ENCODE measurements around the gene TNFAIP8L1. TPM values are rescaled to one million over a fixed set of nuclear protein-coding genes. Genes with fewer than 3 reads are reported as not detected.

TNFAIP8L1 gene
- total RNA-seq, 4 donors from 2014 or later, result 7.3 to 8.8 (median 8.4) TPM

GRCh38 chr19:4690361-4690760 is 51.0 kb downstream of the TNFAIP8L1 start:
- TF ChIP-seq EP300 (IDR thresholded peaks at IDR 0.05) (no peak), POLR2A (IDR thresholded peaks at IDR 0.05) (no peak)
- H3K36me3 ChIP-seq, result peaks cover 4 to 96% (median 11%) of the 10 kb centered on the region in 3 donors
- 74 to 76% methylated on average over 13 of the region's 13 CpGs for WGBS, 2 donors

GRCh38 chr19:4691373-4691772 is 52.1 kb downstream of the TNFAIP8L1 start:
- H3K27ac ChIP-seq, result peak overlapping the region in 2 of 4 donors; percentile 46 to 62
- TF ChIP-seq, protein P1, sequence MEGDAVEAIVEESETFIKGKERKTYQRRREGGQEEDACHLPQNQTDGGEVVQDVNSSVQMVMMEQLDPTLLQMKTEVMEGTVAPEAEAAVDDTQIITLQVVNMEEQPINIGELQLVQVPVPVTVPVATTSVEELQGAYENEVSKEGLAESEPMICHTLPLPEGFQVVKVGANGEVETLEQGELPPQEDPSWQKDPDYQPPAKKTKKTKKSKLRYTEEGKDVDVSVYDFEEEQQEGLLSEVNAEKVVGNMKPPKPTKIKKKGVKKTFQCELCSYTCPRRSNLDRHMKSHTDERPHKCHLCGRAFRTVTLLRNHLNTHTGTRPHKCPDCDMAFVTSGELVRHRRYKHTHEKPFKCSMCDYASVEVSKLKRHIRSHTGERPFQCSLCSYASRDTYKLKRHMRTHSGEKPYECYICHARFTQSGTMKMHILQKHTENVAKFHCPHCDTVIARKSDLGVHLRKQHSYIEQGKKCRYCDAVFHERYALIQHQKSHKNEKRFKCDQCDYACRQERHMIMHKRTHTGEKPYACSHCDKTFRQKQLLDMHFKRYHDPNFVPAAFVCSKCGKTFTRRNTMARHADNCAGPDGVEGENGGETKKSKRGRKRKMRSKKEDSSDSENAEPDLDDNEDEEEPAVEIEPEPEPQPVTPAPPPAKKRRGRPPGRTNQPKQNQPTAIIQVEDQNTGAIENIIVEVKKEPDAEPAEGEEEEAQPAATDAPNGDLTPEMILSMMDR (IDR thresholded peaks at IDR 0.05), result no peak
- TF ChIP-seq POLR2A (IDR thresholded peaks at IDR 0.05), result no peak
- TF ChIP-seq EP300 (IDR thresholded peaks at IDR 0.05), result no peak
- H3K9me3 ChIP-seq, result no peaks in the 10 kb centered on the region
- DNase-seq (ENCODE audit: low spot score in 2 of 2), result peak; percentile 33 to 51
- H3K4me3 ChIP-seq, result no peak overlapping the region
- H3K27me3 ChIP-seq, result no peaks in the 10 kb centered on the region
- 70 to 74% methylated on average over 9 of the region's 9 CpGs for WGBS, 2 donors
- H3K36me3 ChIP-seq, result peaks cover 4 to 96% (median 13%) of the 10 kb centered on the region in 3 donors
- peaks cover 0 to 3% (median 0%) of the 10 kb centered on the region in 4 donors for H3K4me1 ChIP-seq

More at GRCh38 chr19:4690361-4690760, 51.0 kb downstream of the TNFAIP8L1 start:
- no peaks in the 10 kb centered on the region for H3K9me3 ChIP-seq
- H3K27ac ChIP-seq, result peak overlapping the region in 1 of 4 donors; percentile 46
- H3K27me3 ChIP-seq, result no peaks in the 10 kb centered on the region
- no peak for DNase-seq (ENCODE audit: low spot score in 2 of 2)
- H3K4me1 ChIP-seq, result peaks cover 0 to 5% (median 0%) of the 10 kb centered on the region in 4 donors
- H3K4me3 ChIP-seq, result no peak overlapping the region

DNA sequence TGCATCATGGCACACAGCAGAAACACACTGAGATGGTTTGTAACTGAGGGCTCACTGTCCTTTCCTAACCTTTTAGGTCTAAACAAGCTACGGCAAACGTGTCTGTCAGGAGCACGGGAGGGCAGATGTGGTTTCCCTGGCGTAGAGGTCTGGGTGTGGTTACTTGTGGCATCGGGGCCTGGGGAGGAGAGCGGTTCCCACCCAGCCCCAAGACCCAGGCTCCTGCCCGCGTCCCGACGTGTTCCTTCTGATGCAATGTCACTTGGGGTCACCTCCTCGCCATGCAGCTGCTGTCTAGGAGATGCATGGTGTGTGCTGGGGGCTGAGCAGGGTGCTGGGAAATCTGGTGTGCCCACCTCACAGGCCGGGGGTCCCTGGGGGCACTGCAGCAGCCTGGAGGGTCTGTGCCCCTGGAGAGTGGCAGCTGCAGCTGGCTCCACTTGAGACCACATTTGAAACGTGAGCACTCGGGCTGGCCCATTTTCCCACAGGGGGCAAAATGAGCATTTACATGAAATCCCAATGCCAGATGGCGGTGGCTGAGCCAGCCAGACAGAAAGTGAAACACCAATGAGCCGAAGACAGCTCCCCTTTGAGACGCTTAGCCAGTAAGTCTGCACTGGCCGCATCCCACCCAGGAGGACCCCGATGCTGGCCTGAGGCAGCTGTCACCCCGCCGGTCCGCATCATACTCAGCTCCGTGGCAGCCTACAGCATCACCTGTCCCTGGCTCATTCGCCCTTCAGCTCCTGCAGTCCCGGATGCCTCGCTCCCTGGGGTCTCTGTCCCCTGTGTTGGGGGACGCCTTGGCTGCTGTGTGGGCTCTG is 53.1 kb downstream of the TNFAIP8L1 start:
- peaks cover 2 to 96% (median 24%) of the 10 kb centered on the region in 3 donors for H3K36me3 ChIP-seq
- H3K4me3 ChIP-seq, result no peak overlapping the region
- 86 to 88% methylated on average over 16 to 27 of the region's 27 CpGs for WGBS, 2 donors
- no peak for DNase-seq (ENCODE audit: low spot score in 2 of 2)
- no peaks in the 10 kb centered on the region for H3K9me3 ChIP-seq
- peak overlapping the region in 1 of 4 donors; percentile 69 for H3K27ac ChIP-seq
- H3K4me1 ChIP-seq, result peaks cover 0 to 11% (median 0%) of the 10 kb centered on the region in 4 donors
- no peaks in the 10 kb centered on the region for H3K27me3 ChIP-seq
- TF ChIP-seq POLR2A (IDR thresholded peaks at IDR 0.05) (no peak), EP300 (IDR thresholded peaks at IDR 0.05) (no peak)

DNA sequence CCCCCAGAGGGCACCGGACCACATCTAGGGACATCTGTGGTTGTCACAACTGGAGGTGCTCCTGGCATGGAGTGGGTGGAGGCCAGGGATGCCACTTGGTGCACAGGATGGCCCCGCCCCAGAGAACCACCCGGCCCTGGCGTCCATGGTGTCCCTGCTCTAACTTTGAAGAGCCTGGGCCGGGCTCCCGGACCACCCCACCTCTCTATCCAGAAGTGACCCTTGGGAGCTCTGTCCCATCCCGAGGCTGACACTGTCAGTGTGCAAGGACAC is 53.7 kb downstream of the TNFAIP8L1 start:
- Histone ChIP-seq H3K36me3 (peaks cover 0 to 96% (median 26%) of the 10 kb centered on the region in 3 donors), H3K4me3 (no peak overlapping the region), H3K9me3 (no peaks in the 10 kb centered on the region), H3K27ac (peak overlapping the region in 1 of 4 donors; percentile 69), H3K27me3 (no peaks in the 10 kb centered on the region), H3K4me1 (peaks cover 0 to 11% (median 0%) of the 10 kb centered on the region in 4 donors)
- TF ChIP-seq EP300 (IDR thresholded peaks at IDR 0.05) (no peak), POLR2A (IDR thresholded peaks at IDR 0.05) (no peak)
- TF ChIP-seq, protein P1 (IDR thresholded peaks at IDR 0.05), result no peak
- no peak for DNase-seq (ENCODE audit: low spot score in 2 of 2)
- WGBS, 2 donors, result 91% methylated on average over 4 to 7 of the region's 7 CpGs

GRCh38 chr19:4693471-4694121 is 54.3 kb downstream of the TNFAIP8L1 start:
- DNase-seq (ENCODE audit: low spot score in 2 of 2), result no peak
- TF ChIP-seq, protein P1 (IDR thresholded peaks at IDR 0.05), result no peak
- no peak for TF ChIP-seq POLR2A (IDR thresholded peaks at IDR 0.05)
- no peak for TF ChIP-seq EP300 (IDR thresholded peaks at IDR 0.05)
- WGBS, 2 donors, result 88 to 93% methylated on average over 15 of the region's 15 CpGs
- Histone ChIP-seq H3K27me3 (no peaks in the 10 kb centered on the region), H3K9me3 (no peaks in the 10 kb centered on the region), H3K36me3 (peaks cover 0 to 96% (median 26%) of the 10 kb centered on the region in 3 donors), H3K4me3 (no peak overlapping the region), H3K4me1 (peaks cover 0 to 11% (median 0%) of the 10 kb centered on the region in 4 donors), H3K27ac (peak overlapping the region in 2 of 4 donors; percentile 67 to 69)

Data from tibial nerve (tissue), 4 donors.